SU-DHL-6 (cell line): ENCODE data around the gene NVL.

Experiments used
- H2AFZ ChIP-seq: fragments of 200-600 bp; sonication (generic); 2 replicates; pipeline ENCODE4 v1.6.1; 2014; ENCODE audit warnings: low read depth, mild to moderate bottlenecking, moderate library complexity, mixed read lengths, antibody characterized with exemption, low read length; ENCODE audit not compliant: severe bottlenecking
- H3F3A ChIP-seq: fragments of 200-600 bp; shearing (Covaris generic); 2 replicates; pipeline ENCODE4 v1.6.0; 2016; ENCODE audit warnings: antibody characterized with exemption, mild to moderate bottlenecking; ENCODE audit not compliant: insufficient read depth
- H3K27ac ChIP-seq: fragments of 200-600 bp; sonication (generic); 2 replicates; pipeline ENCODE4 v1.5.1; 2016; ENCODE audit warnings: low read depth, mild to moderate bottlenecking, low read length, moderate library complexity, mixed read lengths
- H3K27me3 ChIP-seq: fragments of 200-600 bp; sonication (generic), shearing (Covaris generic); 2 replicates; pipeline ENCODE4 v1.6.0; 2014; ENCODE audit warnings: mild to moderate bottlenecking, low read length
- H3K36me3 ChIP-seq: fragments of 200-600 bp; sonication (generic); 2 replicates; pipeline ENCODE4 v1.6.1; 2014; ENCODE audit warnings: mild to moderate bottlenecking, low read length, mixed read lengths
- H3K4me2 ChIP-seq: fragments of 300-600, 200-600 bp; shearing (Covaris generic), sonication (generic); 2 replicates; pipeline ENCODE4 v1.6.0; 2014; ENCODE audit warnings: low read length, low read depth, mild to moderate bottlenecking; ENCODE audit not compliant: poor library complexity, severe bottlenecking
- H3K4me3 ChIP-seq: fragments of 200-600 bp; sonication (generic); 2 replicates; pipeline ENCODE4 v1.5.1; 2014; ENCODE audit warnings: antibody characterized with exemption, low read length, mild to moderate bottlenecking, mixed read lengths; ENCODE audit not compliant: insufficient read depth, poor library complexity, severe bottlenecking
- H3K79me2 ChIP-seq: fragments of 200-600 bp; sonication (generic); 2 replicates; pipeline ENCODE4 v1.6.1; 2014; ENCODE audit warnings: mild to moderate bottlenecking, low read length, moderate library complexity; ENCODE audit not compliant: insufficient read depth
- H3K9ac ChIP-seq: fragments of 200-600 bp; sonication (generic); 2 replicates; pipeline ENCODE4 v1.7.0; 2014; ENCODE audit warnings: mild to moderate bottlenecking, low read length
- H3K9me2 ChIP-seq: fragments of 200-600 bp; sonication (generic); replicated peaks from 2 replicates; pipeline ENCODE4 v1.6.1; 2014; ENCODE audit warnings: low read length; ENCODE audit not compliant: insufficient read depth
- H3K9me3 ChIP-seq: fragments of 200-600 bp; sonication (generic); 2 replicates; pipeline ENCODE4 v1.6.1; 2014; ENCODE audit warnings: low read length, mixed read lengths; ENCODE audit not compliant: insufficient read depth
- H4K20me1 ChIP-seq: fragments of 200-600 bp; sonication (generic); 2 replicates; pipeline ENCODE4 v1.6.1; 2014; ENCODE audit warnings: low read depth, mild to moderate bottlenecking, antibody characterized with exemption, low read length, moderate library complexity, mixed read lengths
- EZH2phosphoT487 ChIP-seq: fragments of 200-600 bp; sonication (generic), shearing (Covaris generic); conservative IDR thresholded peaks from 2 replicates; pipeline ENCODE4 v1.6.1; 2018; ENCODE audit warnings: mild to moderate bottlenecking, antibody characterized with exemption, low read length, moderate library complexity, mixed read lengths
- TF ChIP-seq, protein P1 (sequence below): fragments of 200-600 bp; sonication (generic); IDR thresholded peaks from one replicate; pipeline ENCODE4 v1.5.1; 2017; ENCODE audit warnings: antibody characterized with exemption, mild to moderate bottlenecking, low read length, moderate library complexity; ENCODE audit not compliant: insufficient read depth, poor library complexity, severe bottlenecking

NVL gene

DNA sequence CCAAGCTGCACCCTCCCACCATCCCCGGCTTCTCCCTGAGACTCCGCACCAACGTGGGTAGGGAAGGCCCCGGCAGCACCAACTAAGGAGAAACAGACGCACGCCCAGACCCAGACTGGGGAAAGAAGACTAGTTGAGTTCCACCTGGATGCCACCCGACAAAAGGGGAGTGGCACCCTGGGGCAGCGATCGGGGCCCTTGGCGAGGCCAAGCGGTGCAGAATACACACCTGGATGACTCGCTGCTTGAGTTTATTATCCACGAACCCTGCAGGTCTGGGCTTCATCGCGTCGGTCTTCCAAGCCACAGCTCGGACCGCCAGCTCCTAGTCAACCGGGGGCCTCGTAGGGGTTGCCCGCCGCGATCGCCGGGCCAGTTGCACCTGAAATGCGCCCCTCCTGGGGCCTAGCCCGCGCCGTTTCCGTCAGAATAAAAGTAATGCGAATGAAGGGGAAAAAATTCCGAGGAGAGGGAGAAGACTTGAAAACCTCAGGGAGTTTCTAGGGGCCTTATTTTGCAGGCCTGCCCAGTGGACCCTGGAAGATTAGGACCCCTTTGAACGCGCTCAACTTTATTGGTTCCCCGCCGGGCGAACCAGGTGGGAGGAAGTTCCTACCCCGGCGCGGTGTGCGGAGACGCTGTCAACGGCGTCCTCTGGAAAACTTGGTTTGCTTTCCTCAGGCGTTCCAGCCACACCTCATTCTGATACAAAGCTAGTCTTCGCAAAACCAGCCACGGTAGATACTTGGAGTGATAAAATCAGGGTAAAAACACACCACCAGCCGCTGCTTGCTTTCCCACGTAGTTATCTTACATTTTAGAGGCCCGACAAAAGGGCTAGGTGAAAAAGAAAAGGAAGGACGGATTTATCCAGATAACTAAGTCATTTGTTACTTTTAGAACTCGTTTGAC lies at the start of gene NVL:
Gene NVL (minus strand): TSS at position 331 of the 912 bp plus-strand sequence. CDS start 45 bp downstream, at position 286.
- peak within 1 kb of the TSS; percentile 79 for H3K9ac ChIP-seq
- H3K27me3 ChIP-seq: no peaks in the 10 kb centered on the region
- H3K36me3 ChIP-seq: no peaks in the 10 kb centered on the region; the same call in 1 of the 2 replicates
- no peak for TF ChIP-seq EZH2phosphoT487
- TF ChIP-seq, protein P1, sequence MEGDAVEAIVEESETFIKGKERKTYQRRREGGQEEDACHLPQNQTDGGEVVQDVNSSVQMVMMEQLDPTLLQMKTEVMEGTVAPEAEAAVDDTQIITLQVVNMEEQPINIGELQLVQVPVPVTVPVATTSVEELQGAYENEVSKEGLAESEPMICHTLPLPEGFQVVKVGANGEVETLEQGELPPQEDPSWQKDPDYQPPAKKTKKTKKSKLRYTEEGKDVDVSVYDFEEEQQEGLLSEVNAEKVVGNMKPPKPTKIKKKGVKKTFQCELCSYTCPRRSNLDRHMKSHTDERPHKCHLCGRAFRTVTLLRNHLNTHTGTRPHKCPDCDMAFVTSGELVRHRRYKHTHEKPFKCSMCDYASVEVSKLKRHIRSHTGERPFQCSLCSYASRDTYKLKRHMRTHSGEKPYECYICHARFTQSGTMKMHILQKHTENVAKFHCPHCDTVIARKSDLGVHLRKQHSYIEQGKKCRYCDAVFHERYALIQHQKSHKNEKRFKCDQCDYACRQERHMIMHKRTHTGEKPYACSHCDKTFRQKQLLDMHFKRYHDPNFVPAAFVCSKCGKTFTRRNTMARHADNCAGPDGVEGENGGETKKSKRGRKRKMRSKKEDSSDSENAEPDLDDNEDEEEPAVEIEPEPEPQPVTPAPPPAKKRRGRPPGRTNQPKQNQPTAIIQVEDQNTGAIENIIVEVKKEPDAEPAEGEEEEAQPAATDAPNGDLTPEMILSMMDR: no peak
- peak within 1 kb of the TSS; percentile 72 for H3K4me2 ChIP-seq
- peak within 1 kb of the TSS; percentile 82 for H3K27ac ChIP-seq
- H2AFZ ChIP-seq: peak within 1 kb of the TSS; percentile 72
- H4K20me1 ChIP-seq: no peaks in the 10 kb centered on the region
- no peaks in the 10 kb centered on the region for H3F3A ChIP-seq
- H3K4me3 ChIP-seq: peak within 1 kb of the TSS; percentile 85
- H3K9me3 ChIP-seq: no peaks in the 10 kb centered on the region
- H3K9me2 ChIP-seq: no peaks in the 10 kb centered on the region
- H3K79me2 ChIP-seq: peaks cover 46% of the 10 kb centered on the region

DNA sequence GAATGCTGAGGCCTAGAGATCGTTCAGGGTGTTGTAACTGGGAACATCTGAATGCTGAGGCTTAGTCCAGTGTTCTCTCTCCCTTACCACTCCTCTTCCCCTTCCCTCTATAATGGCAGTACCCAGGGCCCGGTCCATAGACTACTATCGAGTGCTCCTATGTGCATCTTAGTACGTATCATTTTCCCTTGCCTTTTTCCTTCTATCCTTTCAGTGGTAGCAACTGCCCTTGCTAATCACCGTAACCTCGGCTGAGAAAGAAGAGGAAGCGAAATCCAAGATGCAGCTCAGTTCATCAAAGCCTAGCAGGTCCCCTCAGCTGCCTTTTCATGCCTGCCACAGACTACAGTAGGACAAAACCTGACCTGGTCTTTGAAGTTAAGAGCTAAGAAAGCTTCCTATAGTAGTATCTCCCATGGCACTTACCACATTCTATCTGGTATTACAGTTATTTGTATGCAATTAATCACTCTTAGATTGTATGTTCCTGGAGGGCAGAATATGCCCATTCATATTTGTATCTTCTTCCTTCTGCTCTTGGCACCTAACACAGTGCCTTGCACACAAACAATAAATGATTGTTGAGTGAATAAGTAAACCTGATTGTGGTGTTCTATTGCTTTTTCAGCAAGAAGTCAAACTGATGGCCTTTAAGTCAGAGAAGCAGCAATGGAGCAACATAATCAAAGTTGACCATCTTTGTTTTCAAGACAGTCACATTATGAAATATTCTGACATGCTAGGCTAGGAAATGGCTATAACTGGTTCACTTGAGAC lies 49.1 kb upstream of the NVL start:
- no peak for TF ChIP-seq EZH2phosphoT487
- Histone ChIP-seq H3K27me3 (no peaks in the 10 kb centered on the region), H3K79me2 (no peaks in the 10 kb centered on the region), H2AFZ (no peak overlapping the region), H3K9me2 (no peaks in the 10 kb centered on the region), H3F3A (peaks cover 9% of the 10 kb centered on the region; the same call in 1 of the 2 replicates), H3K36me3 (no peaks in the 10 kb centered on the region; the same call in 1 of the 2 replicates), H3K27ac (no peak overlapping the region), H3K9me3 (no peaks in the 10 kb centered on the region), H3K9ac (no peak overlapping the region), H3K4me3 (no peak overlapping the region), H4K20me1 (no peaks in the 10 kb centered on the region), H3K4me2 (no peak overlapping the region)

DNA sequence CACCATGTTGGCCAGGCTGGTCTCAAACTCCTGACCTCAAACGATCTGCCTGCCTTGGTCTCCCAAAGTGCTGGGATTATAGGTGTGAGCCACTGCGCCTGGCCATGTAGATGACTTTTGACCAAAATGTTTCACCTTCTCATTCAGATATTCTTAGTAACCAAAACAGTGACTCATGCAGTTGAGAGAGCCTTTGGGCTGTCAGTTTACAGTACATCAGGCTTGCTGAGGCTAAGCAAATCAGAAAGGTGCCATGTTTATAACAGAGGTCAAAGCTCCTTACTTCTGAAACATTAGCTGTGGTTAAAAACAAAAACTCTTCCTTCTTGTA lies 47.7 kb upstream of the NVL start:
- H3K79me2 ChIP-seq: no peaks in the 10 kb centered on the region
- no peaks in the 10 kb centered on the region for H4K20me1 ChIP-seq
- no peak overlapping the region for H2AFZ ChIP-seq
- H3K4me3 ChIP-seq: no peak overlapping the region
- H3F3A ChIP-seq: 0 out of 2 replicates have a peak, but pooled peaks cover 2% of the 10 kb centered on the region
- H3K9ac ChIP-seq: no peak overlapping the region
- no peak overlapping the region for H3K27ac ChIP-seq
- no peak for TF ChIP-seq EZH2phosphoT487
- TF ChIP-seq, protein P1: no peak
- no peaks in the 10 kb centered on the region; the same call in 1 of the 2 replicates for H3K36me3 ChIP-seq
- H3K27me3 ChIP-seq: no peaks in the 10 kb centered on the region
- H3K4me2 ChIP-seq: no peak overlapping the region
- H3K9me3 ChIP-seq: no peaks in the 10 kb centered on the region
- H3K9me2 ChIP-seq: no peaks in the 10 kb centered on the region
